HCT116 (cell line): ENCODE data around the gene NOTCH4. TPM values are rescaled to one million over a fixed set of nuclear protein-coding genes. Genes with fewer than 3 reads are reported as not detected.

Experiments used
- ATAC-seq: fragments of 200-7000 bp; cut with Tn5 transposase; 2 replicates; pipeline ENCODE4 v1.9.1; 2020; ENCODE audit warnings: mild to moderate bottlenecking, moderate library complexity
- BruUV-seq: library from RNA; stranded (reverse); fragments of 400-500 nt; replicated peaks from 2 replicates; lab custom pipeline; 2021; lab: Mats Ljungman, UMichigan
- CTCF ChIA-PET: fragments of 300-600 bp; sonication (Branson Sonifier 250); formaldehyde crosslinking; loops from one replicate; lab custom pipeline; 2021; ENCODE audit warnings: antibody characterized with exemption; lab: Charles Lee
- POLR2A ChIA-PET: fragments of 300-600, 350-600 bp; sonication (Branson Sonifier 250); formaldehyde crosslinking; loops from one replicate; lab custom pipeline; 2021; ENCODE audit warnings: antibody characterized with exemption; lab: Charles Lee
- RAD21 ChIA-PET, 2 experiments: fragments of 300-600 bp; sonication (Branson Sonifier 250); formaldehyde crosslinking; loops; one replicate each; lab custom pipeline; 2023; ENCODE audit warnings: low total read pairs in 2 of 2; ENCODE audit not compliant: uncharacterized antibody in 2 of 2, unreplicated experiment in 2 of 2, low non-redundant PET in 1 of 2; lab: Charles Lee
- DNase-seq: peaks from one replicate; pipeline ENCODE4 v3.0.0-alpha.2; 2010; ENCODE audit warnings: low read depth, low spot score
- H2AFZ ChIP-seq: fragments of 200-600 bp; shearing (Covaris generic), sonication (generic); 2 replicates; pipeline ENCODE4 v1.6.1; 2017; ENCODE audit warnings: low read depth, mixed run types, mixed read lengths, antibody characterized with exemption, low read length; ENCODE audit not compliant: poor library complexity, severe bottlenecking
- H3K27ac ChIP-seq: 2 replicates; pipeline ENCODE4 v1.5.1; 2012; ENCODE audit warnings: low read depth, low read length
- H3K27me3 ChIP-seq: fragments of 200-600 bp; sonication (generic); 2 replicates; pipeline ENCODE4 v1.6.1; 2016; ENCODE audit warnings: mixed run types, low read length, mixed read lengths; ENCODE audit not compliant: insufficient read depth
- H3K36me3 ChIP-seq, 2 experiments: fragments of 200-500 bp in 1 of 2; fragments of 200-600 bp in 1 of 2; sonication (Bioruptor generic) in 1 of 2; sonication (generic) in 1 of 2; 2 replicates each; pipeline versions ENCODE4 v1.5.1 to v1.6.1; 2014 to 2016; ENCODE audit warnings: low read length in 2 of 2, inconsistent platforms in 1 of 2, mixed read lengths in 1 of 2, mixed run types in 1 of 2; ENCODE audit not compliant: insufficient read depth in 2 of 2, control insufficient read depth in 1 of 2
- H3K4me1 ChIP-seq, 2 experiments: fragments of 200-600 bp in 1 of 2; sonication (generic) in 1 of 2; 2 replicates each; pipeline versions ENCODE4 v1.5.1 to v1.6.1; 2012 to 2017; ENCODE audit warnings: low read length in 2 of 2, inconsistent platforms in 1 of 2, mild to moderate bottlenecking in 1 of 2, mixed read lengths in 1 of 2, mixed run types in 1 of 2, moderate library complexity in 1 of 2; ENCODE audit not compliant: insufficient read depth in 2 of 2, control insufficient read depth in 1 of 2
- H3K4me2 ChIP-seq: fragments of 200-600 bp; sonication (generic); 2 replicates; pipeline ENCODE4 v1.6.1; 2017; ENCODE audit warnings: mixed run types, low read length, mixed read lengths
- H3K4me3 ChIP-seq, 2 experiments: fragments of 200-600 bp in 1 of 2; sonication (generic) in 1 of 2; replicated peaks in 1 of 2; 2 replicates each; pipeline ENCODE4 v1.5.1; 2011 to 2016; ENCODE audit warnings: low read length in 2 of 2, control low read depth in 1 of 2, low read depth in 1 of 2, mild to moderate bottlenecking in 1 of 2, mixed read lengths in 1 of 2, mixed run types in 1 of 2
- H3K79me2 ChIP-seq: fragments of 200-600 bp; sonication (generic); 2 replicates; pipeline ENCODE4 v1.6.1; 2017; ENCODE audit warnings: mild to moderate bottlenecking, mixed run types, low read length, moderate library complexity, mixed read lengths; ENCODE audit not compliant: insufficient read depth
- H3K9ac ChIP-seq: fragments of 200-600 bp; sonication (generic); 2 replicates; pipeline ENCODE4 v1.6.1; 2016; ENCODE audit warnings: low read length, mixed read lengths
- H3K9me2 ChIP-seq: fragments of 200-600 bp; sonication (generic), shearing (Covaris generic); 2 replicates; pipeline ENCODE4 v1.6.1; 2017; ENCODE audit warnings: mixed run types, mild to moderate bottlenecking, moderate library complexity; ENCODE audit not compliant: insufficient read depth
- H3K9me3 ChIP-seq, 2 experiments: fragments of 200-500 bp in 1 of 2; fragments of 200-600 bp in 1 of 2; sonication (Bioruptor generic) in 1 of 2; sonication (generic) in 1 of 2; 2 replicates each; pipeline ENCODE4 v1.6.1; 2014 to 2017; ENCODE audit warnings: low read length in 2 of 2, mixed read lengths in 2 of 2, inconsistent platforms in 1 of 2, low read depth in 1 of 2, mild to moderate bottlenecking in 1 of 2, mixed run types in 1 of 2, moderate library complexity in 1 of 2; ENCODE audit not compliant: control insufficient read depth in 1 of 2, insufficient read depth in 1 of 2
- H4K20me1 ChIP-seq: fragments of 200-600 bp; sonication (generic), shearing (Covaris generic); 2 replicates; pipeline ENCODE4 v1.6.1; 2017; ENCODE audit warnings: mixed run types, mild to moderate bottlenecking, moderate library complexity; ENCODE audit not compliant: insufficient read depth
- ATF3 ChIP-seq: IDR thresholded peaks from 2 replicates; pipeline ENCODE4 v1.6.1; 2012
- CBX3 ChIP-seq: IDR thresholded peaks from 2 replicates; pipeline ENCODE4 v1.6.1; 2012; ENCODE audit warnings: low read depth
- CEBPB ChIP-seq: IDR thresholded peaks from 2 replicates; pipeline ENCODE4 v1.6.1; 2012; ENCODE audit warnings: low read depth
- ELF1 ChIP-seq: IDR thresholded peaks from 2 replicates; pipeline ENCODE4 v1.6.1; 2012; ENCODE audit warnings: low read depth, borderline replicate concordance
- EZH2 ChIP-seq: fragments of 200-600 bp; sonication (generic); IDR thresholded peaks from 2 replicates; pipeline ENCODE4 v1.6.1; 2017; ENCODE audit warnings: antibody characterized with exemption, mixed run types
- EZH2phosphoT487 ChIP-seq: fragments of 200-600 bp; IDR thresholded peaks from 2 replicates; pipeline ENCODE4 v1.6.1; 2018; ENCODE audit warnings: antibody characterized with exemption, borderline replicate concordance
- FOSL1 ChIP-seq: IDR thresholded peaks from 2 replicates; pipeline ENCODE4 v1.6.1; 2012; ENCODE audit warnings: low read depth
- JUND ChIP-seq: IDR thresholded peaks from 2 replicates; pipeline ENCODE4 v1.6.1; 2012
- POLR2A ChIP-seq: IDR thresholded peaks from 2 replicates; pipeline ENCODE4 v1.7.0; 2011; ENCODE audit warnings: borderline replicate concordance; ENCODE audit not compliant: insufficient read depth, insufficient read length; ENCODE audit errors: extremely low read depth
- POLR2AphosphoS5 ChIP-seq: IDR thresholded peaks from 2 replicates; pipeline ENCODE4 v1.6.1; 2011; ENCODE audit warnings: mild to moderate bottlenecking, low read depth, low read length, moderate library complexity
- RAD21 ChIP-seq: IDR thresholded peaks from 2 replicates; pipeline ENCODE4 v1.6.1; 2012; ENCODE audit warnings: low read depth, mild to moderate bottlenecking
- REST ChIP-seq: IDR thresholded peaks from 2 replicates; pipeline ENCODE4 v1.6.1; 2012; ENCODE audit warnings: low read depth
- SP1 ChIP-seq: IDR thresholded peaks from 2 replicates; pipeline ENCODE4 v1.6.1; 2012; ENCODE audit warnings: low read depth
- SRF ChIP-seq: IDR thresholded peaks from 2 replicates; pipeline ENCODE4 v1.6.1; 2012; ENCODE audit warnings: low read depth
- TCF7L2 ChIP-seq: IDR thresholded peaks from 2 replicates; pipeline ENCODE4 v1.7.0; 2011; ENCODE audit warnings: borderline replicate concordance, inconsistent platforms; ENCODE audit not compliant: insufficient read depth, insufficient read length; ENCODE audit errors: extremely low read depth
- YY1 ChIP-seq: IDR thresholded peaks from 2 replicates; pipeline ENCODE4 v1.6.1; 2011; ENCODE audit warnings: low read length, low read depth, moderate library complexity, mild to moderate bottlenecking; ENCODE audit not compliant: insufficient replicate concordance; ENCODE audit errors: extremely low read depth
- ZBTB33 ChIP-seq: IDR thresholded peaks from 2 replicates; pipeline ENCODE4 v1.6.1; 2011; ENCODE audit warnings: mild to moderate bottlenecking, low read length, moderate library complexity; ENCODE audit not compliant: insufficient replicate concordance; ENCODE audit errors: extremely low read depth
- ZFX ChIP-seq: fragments of 450-650 bp; IDR thresholded peaks from 2 replicates; pipeline ENCODE4 v1.6.1; 2017
- ZNF274 ChIP-seq: fragments of 200-500 bp; sonication (Bioruptor generic); IDR thresholded peaks from 2 replicates; pipeline ENCODE4 v1.6.1; 2014; ENCODE audit warnings: mild to moderate bottlenecking, low read depth, low read length, inconsistent platforms
- intact Hi-C: fragments of 100-400 bp; cut with micrococcal nuclease; formaldehyde crosslinking; loops from 2 replicates; pipeline ENCODE4 v1.10.0; 2022
- total RNA-seq: library from RNA; stranded (reverse); gene quantifications from one replicate; pipeline ENCODE4 v1.2.1, GENCODE V29; 2021; ENCODE audit not compliant: unreplicated experiment

Gene NOTCH4
- total RNA-seq, 1 experiment from 2014 or later: 0.81 TPM

- H3K27ac ChIP-seq: peak within 1 kb of the TSS; percentile 98
- H3K79me2 ChIP-seq: peaks cover 16% of the 10 kb centered on the region
- peak within 1 kb of the TSS; percentile 93 to 95 for H3K4me3 ChIP-seq
- POLR2A ChIA-PET: no interaction called here
- H3K36me3 ChIP-seq: peaks cover 12 to 17% of the 10 kb centered on the region in 2 experiments; a peak in 3 of 4 replicates
- H3K9ac ChIP-seq: peak within 1 kb of the TSS; percentile 93
- H3K4me1 ChIP-seq: peaks cover 12 to 25% of the 10 kb centered on the region in 2 experiments
- H3K4me2 ChIP-seq: peak within 1 kb of the TSS; percentile 95
- intact Hi-C loops: loop anchor here (1.0 kb wide), 2 partner anchors 24 to 35 kb away; partner anchors contain the start of gene FKBPL
- RAD21 ChIA-PET: interaction anchor here in 1 of 2 experiments (0.7 kb wide), 1 partner anchor 42 kb away, joined by 4 read pairs; no protein-coding TSS in a partner anchor
- H4K20me1 ChIP-seq: no peaks in the 10 kb centered on the region
- CTCF ChIA-PET: interaction anchor here (0.5 to 1.2 kb wide), 3 partner anchors 35 to 66 kb away, joined by 3 to 6 read pairs (median 6); no protein-coding TSS in a partner anchor
- H3K27me3 ChIP-seq: no peaks in the 10 kb centered on the region
- ATAC-seq (peak; percentile 82), DNase-seq (peak; percentile 90)
- H3K9me3 ChIP-seq: no peaks in the 10 kb centered on the region
- no peak within 1 kb of the TSS for H2AFZ ChIP-seq
- TSS peak; percentile 77 for BruUV-seq
- H3K9me2 ChIP-seq: no peaks in the 10 kb centered on the region
- no peak for TF ChIP-seq RAD21
- peak; percentile 83; the same call in 1 of the 2 replicates for TF ChIP-seq SRF
- no peak for TF ChIP-seq ZNF274
- no peak for TF ChIP-seq CBX3
- TF ChIP-seq FOSL1: no peak
- peak; percentile 10 for TF ChIP-seq TCF7L2
- TF ChIP-seq EZH2: no peak
- TF ChIP-seq ZBTB33: peak; percentile 68
- TF ChIP-seq POLR2AphosphoS5: peak; percentile 78
- no peak for TF ChIP-seq REST
- TF ChIP-seq YY1: peak; percentile 63
- peak; percentile 62 for TF ChIP-seq JUND
- TF ChIP-seq ATF3: no peak
- TF ChIP-seq POLR2A: peak; percentile 18
- no peak for TF ChIP-seq EZH2phosphoT487
- TF ChIP-seq ZFX: peak; percentile 40; the same call in 1 of the 2 replicates
- peak; percentile 89 for TF ChIP-seq SP1
- no peak for TF ChIP-seq ELF1
- no peak for TF ChIP-seq CEBPB
Measured at GRCh38 chr6:32153564-32154513, 70.0 kb downstream of the NOTCH4 start, which contains the start of gene PPT2. PPT2 (plus strand) TSS chr6:32154141; CDS start chr6:32154595, 454 bp downstream.
